ENCODE data around the gene C6orf62.
"Not testable (repeated sequence)": the region's sequence is repeated elsewhere in the genome, so short reads cannot be mapped to it uniquely, and the experiment has no call there.

Gene C6orf62

DNA sequence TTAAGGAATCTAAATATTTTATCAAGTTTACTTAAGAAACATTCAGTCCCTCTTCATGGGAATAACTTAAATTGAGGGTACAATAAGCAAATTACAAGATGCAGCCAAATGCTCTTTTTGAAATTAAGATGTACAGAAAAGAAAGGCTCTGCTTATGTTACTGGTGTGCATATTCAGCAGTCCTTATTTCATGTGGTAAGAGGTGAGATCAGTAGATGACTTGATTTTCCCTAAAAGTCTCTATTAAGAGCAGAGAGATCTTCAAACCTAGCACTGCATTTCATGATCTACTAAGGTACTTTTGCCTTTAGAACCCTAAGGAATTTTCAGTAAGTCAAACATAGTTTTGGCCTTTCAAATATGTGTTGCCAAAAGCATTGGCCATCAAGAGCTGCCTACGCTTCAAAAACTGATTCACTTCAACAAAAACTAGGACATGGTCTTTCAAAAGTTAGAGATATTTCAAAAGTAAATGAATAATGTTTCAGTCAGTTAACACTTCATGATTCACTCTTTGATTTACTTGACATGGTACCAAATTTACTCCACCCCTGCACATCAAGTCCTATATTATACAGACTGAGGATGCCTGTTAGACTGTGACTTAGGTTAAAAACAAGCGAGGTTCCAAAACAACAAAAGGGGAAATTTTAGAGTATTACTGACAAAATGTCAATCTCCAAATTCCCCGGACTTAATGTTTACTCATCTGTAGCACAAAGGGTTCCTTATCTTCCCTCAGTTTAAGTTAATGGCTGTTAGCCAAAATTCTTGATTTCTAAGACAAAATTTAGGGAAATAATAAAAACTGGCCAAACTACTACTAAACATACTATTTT is 19.2 kb downstream of the C6orf62 start:
- DNase-seq (ENCODE audit: low read depth, low spot score) = no peak

DNA sequence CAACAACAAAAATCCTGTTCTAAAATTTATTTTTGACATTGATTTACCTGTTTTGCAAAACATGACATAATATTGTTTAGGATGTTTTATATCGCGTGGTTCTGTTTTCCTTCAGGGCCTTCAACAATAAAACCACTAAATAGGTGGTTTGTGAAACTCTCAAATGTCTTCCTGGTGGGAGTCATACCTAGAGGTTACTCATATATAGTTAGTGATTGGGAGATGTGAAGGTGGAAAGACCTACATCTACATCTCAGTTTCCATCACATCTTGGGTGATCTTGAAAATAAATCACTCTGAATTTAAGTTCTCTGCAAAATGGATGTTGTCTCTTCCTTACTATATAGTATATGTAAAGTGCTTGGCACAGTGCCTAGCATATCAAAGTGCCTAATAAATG is 22.9 kb downstream of the C6orf62 start:
- DNase-seq (ENCODE audit: low read depth, low spot score) = no peak

DNA sequence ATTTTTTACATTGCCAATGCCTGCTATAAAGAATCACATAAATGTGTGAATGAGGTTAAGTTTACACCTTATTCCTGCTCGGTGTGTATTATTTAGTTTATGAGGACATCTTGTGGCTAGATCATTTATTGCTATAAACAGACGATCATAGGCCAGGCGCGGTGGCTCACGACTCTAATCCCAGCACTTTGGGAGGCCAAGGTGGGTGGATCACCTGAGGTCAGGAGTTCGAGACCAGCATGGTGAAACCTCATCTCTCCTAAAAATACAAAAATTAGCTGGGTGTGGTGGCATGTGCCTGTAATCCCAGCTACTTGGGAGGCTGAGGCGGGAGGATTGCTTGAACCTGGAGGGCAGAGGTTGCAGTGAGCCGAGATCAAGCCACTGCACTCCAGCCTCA is 23.3 kb downstream of the C6orf62 start:
- not testable (repeated sequence) for DNase-seq (ENCODE audit: low read depth, low spot score)

DNA sequence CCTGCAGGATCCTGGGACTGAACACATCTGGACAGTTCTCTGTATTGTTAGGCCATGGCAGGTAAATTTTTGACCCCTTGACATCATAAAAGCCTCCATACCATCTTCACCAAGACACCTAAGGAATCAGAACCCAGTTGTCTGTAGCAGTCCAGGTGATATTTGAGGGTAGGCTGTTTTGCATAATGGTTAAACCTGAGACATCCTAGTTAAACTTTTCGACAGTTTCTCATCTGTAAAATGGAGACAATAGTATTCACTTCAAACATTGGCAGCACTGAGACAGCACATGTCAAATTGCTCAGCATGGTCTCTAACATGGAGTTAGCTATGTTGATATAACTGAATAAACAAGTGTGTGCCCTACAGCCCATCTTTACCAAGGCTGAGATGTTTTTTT is 24.8 kb downstream of the C6orf62 start:
- no peak for DNase-seq (ENCODE audit: low read depth, low spot score)

DNA sequence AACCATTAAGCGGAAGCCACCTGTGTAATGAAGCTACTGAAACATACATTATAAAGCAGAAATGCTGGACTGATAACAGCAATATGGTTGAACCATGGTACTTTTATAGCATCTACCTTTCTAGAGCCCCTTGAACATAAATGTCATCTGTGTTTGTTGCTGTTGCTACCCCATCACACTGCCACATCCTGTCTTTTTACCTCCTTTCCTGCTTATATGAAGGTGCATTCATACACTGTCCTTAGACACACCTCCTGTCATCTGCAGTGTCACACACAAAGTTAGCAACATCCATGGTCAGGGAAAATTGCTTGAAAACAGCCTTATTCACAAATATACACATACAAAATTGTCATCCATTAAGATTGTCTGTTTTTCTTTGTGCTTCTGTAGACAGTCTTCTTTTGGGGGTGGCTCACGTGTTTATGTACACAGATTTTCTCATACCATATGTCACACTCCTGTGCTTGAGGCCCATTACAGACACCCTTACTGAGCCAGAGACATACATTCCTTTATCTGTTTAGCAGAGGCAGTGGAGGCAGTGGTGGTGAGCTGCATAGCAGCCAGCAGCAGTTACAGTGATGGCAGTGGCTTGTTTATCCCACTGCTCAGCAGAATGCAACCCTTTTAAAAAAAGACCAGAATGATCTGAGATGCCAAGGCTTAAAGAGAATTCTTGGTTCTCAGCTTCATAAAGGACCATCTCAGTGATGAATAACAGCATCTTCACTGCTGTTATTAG is 25.9 kb downstream of the C6orf62 start:
- DNase-seq (ENCODE audit: low read depth, low spot score) = no peak

DNA sequence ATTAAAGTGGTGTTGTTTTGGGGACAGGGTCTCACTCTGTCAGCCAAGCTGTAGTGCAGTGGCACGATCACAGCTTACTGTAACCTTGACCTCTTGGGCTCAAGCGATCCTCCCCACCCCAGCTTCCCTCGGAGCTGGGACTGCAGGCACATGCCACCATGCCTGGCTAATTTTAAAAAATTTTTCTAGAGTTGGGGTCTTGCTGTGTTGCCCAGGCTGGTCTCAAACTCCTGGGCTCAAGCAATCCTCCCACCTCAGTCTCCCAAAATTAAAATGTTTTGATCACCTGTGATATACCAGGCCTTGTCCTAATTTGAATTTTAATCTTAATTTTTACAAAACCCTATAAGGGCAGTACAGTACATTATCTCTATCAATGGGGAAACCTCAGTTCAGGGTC is 26.5 kb downstream of the C6orf62 start:
- no peak for DNase-seq (ENCODE audit: low read depth, low spot score)

DNA sequence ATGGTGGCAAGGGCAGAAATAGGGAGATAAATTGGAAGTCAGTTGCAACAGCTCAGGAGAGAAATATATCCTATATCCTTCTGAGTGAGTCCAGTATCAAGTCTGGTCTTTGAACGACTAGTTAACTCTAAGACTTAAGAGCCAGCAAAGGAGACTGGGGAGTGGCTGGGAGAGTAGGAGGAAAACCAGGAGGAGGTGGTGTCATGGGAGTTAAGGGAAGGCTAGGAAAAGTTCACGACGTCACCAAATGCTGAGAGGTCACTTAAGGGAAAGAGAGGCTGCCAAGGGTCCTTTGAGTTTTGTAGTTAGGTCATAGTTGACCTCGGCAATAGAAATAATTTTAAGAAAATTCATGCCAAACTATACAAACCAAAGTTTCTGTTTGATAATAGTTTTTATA is 27.0 kb downstream of the C6orf62 start:
- no peak for DNase-seq (ENCODE audit: low read depth, low spot score)

DNA sequence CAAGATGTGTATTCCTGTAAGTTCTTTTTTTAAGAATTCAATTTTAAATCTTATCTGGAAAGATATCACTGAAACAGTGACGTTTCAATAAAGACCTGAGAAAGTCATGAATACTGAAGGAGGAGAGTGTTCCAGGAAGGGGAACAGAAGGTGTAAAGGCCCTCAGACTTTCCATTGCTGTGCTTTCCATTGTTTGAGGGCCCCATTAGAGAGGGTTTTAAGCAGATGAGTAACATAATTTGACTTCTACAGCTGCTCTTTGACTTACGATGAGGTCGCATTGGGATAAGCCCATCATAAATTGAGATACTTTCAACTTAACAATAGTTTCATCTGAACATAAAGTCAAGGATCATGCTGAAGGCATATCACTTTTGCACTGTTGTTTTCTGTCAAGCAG is 27.4 kb downstream of the C6orf62 start:
- DNase-seq (ENCODE audit: low read depth, low spot score) = no peak

DNA sequence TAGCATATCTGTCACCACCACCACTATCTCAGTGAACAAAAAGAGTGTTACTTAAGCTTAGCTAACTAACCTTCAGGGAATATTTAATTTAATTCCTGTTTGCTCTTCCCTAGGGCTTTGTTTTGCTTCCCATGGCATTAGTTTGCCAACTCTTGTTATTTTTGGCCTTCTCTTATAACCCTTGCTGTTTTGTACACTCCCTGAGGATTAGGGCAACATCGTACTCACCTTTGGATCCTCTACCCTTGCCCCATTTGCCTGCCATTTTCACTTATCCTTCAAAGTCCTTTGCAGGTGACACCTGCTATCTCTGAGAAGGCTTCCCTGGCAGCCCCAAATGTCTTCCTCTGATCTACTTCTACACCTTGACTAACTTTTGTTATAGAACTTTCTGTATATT is 28.4 kb downstream of the C6orf62 start:
- no peak for DNase-seq (ENCODE audit: low read depth, low spot score)

DNA sequence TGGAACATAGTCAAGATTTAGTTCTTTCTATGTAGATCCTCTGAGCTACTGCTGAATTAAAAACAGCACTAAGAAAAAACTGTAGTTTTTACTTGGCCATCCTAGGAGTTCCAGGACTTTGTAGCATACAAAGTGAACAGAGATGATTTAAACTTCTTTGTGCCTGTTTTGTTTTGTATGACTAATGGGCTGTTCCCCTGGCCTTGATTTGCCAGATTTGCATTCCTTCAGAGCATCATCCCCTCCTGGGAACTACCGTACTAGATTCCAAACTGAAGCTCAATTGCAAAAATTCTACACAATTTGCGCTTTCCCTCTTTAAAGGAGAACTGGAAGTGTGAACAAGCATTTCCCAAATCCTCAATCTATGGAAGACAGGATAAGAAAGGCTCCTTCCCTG is 29.0 kb downstream of the C6orf62 start:
- DNase-seq (ENCODE audit: low read depth, low spot score) = no peak

DNA sequence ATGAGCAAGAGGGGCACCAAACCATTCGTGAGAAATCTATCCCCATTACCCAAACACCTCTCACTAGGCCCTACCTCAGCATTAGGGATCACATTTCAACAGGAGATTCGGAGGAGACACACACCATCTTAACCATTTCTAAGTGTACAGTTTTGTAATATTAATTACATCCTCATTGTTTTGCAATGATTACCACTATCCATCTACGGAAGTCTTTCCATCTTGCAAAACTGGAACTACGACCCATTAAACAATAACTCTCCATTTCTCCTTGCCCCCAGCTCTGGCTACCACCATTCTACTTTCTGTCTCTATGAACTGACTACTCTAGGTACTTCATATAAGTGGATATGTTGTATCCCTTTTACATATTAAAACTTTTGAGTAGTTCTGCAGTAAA is 32.0 kb downstream of the C6orf62 start:
- DNase-seq (ENCODE audit: low read depth, low spot score) = no peak

DNA sequence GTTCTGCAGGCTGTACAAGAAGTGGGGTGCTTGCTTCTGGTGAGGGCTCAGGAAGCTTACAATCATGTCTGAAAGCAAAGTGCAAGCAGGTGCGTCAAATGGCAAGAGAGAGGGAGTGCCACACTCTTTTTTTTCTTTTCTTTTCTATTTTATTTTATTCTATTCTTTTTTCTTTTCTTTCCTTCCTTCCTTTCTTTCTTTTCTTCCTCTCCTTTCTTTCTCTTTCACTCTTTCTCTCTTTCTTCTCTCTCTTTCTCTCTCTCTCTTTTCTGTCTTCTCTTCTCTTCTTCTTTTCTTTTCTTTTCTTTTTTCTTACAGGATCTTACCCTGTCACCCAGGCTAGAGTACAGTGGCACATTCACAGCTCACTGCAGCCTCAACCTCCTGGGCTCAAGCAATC is 32.5 kb downstream of the C6orf62 start:
- DNase-seq (ENCODE audit: low read depth, low spot score) = no peak

DNA sequence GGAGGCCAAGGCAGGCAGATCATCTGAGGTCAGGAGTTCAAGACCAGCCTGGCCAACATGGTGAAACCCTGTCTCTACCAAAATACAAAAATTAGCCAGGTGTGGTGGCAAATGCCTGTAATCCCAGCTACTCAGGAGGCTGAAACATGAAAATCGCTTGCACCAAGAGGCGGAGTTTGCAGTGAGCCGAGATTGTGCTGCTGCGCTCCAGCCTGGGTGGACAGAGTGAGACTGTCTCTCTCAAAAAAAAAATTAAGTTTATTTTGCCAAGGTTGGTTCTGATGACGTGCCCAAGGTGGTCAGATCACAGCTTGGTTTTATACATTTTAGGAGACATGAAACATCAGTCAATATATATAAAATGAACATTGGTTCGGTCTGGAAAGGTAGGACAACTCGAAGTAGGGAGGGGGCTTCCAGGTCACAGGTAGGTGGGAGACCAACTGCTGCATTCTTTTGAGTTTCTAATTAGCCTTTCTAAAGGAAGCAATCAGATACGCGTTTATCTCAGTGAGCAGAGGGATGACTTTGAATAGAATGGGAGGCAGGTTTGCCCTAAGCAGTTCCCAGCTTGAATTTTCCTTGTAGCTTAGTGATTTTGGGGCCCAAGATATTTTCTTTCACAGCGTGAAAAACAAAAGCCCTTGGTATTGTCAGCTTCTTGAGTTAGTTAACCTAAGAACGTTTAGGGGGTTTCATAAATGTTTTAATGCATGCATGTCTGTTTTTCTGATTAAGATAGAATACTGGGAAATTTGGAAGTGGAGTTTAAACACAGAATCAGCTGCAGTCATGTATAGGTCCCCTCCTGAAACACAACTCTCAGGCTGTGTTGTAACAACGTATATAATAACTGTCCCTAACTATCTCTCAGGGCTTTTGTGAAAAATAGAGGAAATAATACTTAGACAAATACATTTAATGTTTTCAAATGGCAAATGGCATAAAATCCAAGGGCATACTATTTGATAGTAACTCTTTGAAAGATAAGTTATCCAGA is 35.4 kb downstream of the C6orf62 start:
- no peak for DNase-seq (ENCODE audit: low read depth, low spot score)

DNA sequence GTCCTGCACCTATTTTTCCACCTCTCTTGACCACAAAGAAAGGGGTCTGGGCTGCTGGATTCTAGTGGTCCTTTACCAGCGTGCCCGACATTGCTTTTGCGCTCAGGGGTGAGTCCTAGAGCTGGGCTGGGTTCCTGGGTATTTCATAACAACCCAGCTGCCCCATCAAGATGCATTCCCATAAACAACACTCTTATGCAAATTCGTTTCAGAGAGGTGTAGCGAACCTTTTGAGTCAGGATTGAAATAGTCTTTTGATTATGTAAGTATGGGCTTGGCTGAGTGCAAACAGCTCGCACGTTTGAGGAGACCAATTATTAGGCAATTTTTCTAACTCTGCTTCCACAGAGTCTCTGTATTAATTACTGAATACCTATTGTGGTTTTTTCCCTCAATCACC is 38.4 kb downstream of the C6orf62 start:
- no peak for DNase-seq (ENCODE audit: low read depth, low spot score)

DNA sequence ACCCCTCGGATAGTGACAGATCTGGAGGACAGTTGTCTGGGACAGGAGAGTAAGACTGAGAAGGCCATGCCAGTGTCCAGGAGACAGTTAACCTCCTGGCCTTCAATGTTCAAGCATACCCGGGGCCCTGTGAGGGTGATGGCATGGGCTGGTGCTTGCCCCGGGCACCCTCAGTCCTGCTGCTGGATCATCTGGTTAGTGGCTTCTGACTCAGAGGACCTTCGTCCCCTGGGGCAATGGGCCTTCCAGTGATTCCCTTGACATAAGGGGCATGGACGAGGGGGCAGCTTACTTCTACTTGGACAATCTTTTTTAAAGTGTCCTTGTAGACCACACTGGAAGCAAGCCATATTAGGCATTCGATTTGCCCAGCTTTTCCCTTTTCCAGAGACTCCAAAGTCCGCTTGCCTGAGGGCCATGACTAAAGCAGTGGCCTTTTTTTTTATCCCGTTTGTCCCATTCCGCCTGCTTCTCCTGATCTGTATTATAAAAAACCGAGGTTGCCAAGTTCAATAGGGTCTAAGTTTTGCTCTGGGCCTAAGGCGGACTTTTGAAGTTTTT is 40.1 kb downstream of the C6orf62 start:
- DNase-seq (ENCODE audit: low read depth, low spot score) = not testable (repeated sequence)

DNA sequence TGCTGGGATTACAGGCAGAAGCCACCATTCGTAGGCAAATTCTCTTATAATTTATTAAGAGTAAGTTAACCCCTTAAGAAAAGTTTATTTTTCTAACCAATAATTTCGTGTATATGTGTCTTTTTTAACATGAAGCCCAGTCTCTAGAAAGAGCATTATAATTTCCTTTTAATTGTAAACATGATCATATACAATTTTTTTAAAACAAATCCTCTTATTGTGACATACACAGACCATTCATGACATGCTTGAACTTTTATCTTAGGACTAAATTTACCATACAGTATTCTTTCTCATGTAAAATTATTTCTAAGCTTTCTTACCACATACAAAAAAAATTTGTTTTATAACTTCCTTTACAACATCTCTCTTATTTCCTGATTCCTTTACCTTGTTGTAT is 45.3 kb downstream of the C6orf62 start:
- no peak for DNase-seq (ENCODE audit: low read depth, low spot score)

DNA sequence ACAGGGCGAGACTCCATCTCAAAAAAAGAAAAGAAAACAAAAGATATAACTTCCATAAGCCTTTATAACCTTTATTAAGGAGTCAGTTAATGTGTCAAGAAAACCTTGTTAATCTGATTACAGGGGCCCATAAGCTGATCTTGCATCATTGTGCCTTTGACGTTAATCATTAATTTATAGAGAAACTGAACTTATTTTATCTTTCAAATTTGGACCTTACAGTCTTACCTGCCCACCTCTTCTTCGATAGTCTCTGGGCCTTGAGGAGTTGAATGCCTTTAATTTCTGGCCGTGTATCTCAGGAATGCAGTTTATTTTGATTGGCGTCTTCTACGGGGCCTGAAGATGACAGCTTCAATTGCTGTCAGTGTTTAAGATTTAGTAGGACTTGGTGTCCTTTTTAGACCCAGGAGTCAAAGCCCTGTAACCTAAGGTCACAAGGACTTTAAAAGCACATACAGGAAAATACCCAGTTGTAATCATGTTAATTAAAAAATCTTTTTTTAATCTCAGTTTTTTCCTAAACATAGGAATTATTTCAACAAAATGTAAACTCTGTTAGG is 46.3 kb downstream of the C6orf62 start:
- DNase-seq (ENCODE audit: low read depth, low spot score) = no peak

DNA sequence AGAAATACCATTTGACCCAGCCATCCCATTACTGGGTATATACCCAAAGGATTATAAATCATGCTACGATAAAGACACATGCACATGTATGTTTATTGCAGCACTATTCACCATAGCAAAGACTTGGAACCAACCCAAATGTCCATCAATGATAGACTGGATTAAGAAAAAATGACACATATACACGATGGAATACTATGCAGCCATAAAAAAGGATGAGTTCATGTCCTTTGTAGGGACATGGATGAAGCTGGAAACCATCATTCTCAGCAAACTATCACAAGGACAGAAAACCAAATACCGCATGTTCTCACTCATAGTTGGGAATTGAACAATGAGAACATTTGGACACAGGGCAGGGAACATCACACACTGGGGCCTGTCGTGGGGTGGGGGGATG is 47.9 kb downstream of the C6orf62 start:
- DNase-seq (ENCODE audit: low read depth, low spot score) = not testable (repeated sequence)

DNA sequence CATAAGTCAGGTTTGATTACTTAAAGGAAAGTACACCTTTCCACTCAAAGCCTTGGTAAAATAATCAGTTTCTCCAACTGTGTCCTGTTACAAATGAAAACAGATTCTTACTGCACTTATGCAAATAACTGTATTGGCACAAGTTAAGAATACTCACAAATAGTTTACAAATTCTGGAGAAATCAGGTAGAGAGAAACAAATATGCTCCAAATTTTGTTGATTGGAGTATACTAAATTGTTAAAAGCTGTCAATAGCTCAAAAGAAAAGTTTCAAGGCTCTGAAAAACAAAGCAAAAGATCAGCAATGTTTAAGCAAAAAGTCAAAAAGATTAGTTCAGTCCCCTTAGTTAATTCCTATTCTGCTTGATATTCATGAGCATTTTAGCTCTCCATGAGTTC is 48.5 kb downstream of the C6orf62 start:
- DNase-seq (ENCODE audit: low read depth, low spot score) = not testable (repeated sequence)

DNA sequence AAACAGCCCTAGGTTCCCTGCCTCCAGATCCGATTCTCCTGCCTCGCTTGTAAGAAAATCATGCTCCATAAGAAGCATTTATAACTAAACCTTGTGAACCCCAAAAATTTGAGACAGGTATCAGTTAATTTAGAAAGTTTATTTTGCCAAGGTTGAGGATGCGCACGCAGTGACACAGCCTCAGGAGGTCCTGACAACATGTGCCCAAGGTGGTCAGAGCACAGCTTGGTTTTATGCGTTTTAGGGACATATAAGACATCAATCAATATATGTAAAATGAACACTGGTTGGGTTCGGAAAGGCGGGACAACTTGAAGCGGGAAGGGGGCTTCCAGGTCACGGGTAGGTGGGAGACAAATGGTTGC is 50.0 kb downstream of the C6orf62 start:
- no peak for DNase-seq (ENCODE audit: low read depth, low spot score)

Data from activated naive CD8-positive, alpha-beta T cell treated with anti-CD3 and anti-CD28 coated beads, Interleukin-2, amount 50 U/mL, for 16 hours (primary cell).